Measurements from ENCODE around the gene TBC1D2B. TPM values are rescaled to one million over a fixed set of nuclear protein-coding genes. Genes with fewer than 3 reads are reported as not detected.

TBC1D2B gene
- total RNA-seq: 100 to 1,000 TPM in 1 of 2 donors, 10 to 100 TPM in 1; 86.1 to 109 TPM

DNA sequence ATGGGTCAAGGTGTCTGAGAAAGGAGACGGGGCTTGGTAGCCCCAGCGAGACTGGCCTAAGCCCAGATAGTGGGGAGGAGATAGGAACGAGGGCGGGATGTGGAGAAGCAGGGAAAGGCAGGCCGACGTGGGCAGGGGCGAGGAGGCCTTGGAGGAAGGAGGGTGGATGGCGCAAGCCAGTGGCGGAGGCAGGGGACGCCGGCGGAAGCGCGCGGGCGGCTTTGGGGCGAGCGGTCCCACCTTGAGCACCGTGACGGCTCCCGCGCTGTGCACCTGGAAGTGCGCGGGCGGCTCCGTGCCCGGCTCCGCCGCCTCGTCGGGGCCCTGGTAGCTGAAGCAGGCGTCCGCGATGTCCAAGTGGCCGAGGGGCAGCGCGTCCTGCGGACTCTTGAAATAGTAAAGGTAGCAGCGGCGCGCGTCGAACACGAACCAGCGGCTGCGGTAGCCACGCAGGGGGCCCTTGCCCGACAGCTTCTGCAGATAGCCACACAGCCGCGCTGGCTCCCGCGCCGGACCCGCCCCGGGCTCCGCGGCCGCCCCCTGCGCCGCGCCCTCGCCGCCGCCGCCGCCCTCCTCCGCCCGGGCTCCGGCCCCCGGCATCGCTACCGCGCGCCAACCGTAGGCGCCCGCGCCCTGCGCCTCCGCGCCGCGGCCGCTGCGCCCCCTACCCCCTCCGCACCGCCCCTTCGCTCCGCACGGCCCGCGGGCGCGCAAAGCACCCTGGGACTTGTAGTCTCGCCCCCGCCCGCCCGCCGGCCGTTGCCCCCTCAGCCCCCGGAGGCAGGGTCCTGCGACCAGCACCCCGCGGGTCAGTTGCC is at the start of gene TBC1D2B:
TSS of gene TBC1D2B (minus strand) at position 659 of the 818 bp plus-strand sequence. CDS start at position 600, 59 bp downstream.
- H3K27ac Mint-ChIP-seq: peak within 1 kb of the TSS; percentile 87
- peaks cover 25% of the 10 kb centered on the region for H3K4me1 Mint-ChIP-seq
- peaks cover 18% of the 10 kb centered on the region for H3K36me3 Mint-ChIP-seq (ENCODE audit: low read depth)
- no peaks in the 10 kb centered on the region for H3K27me3 Mint-ChIP-seq
- ATAC-seq (replicated peaks): peak; percentile 75
- H3K4me3 Mint-ChIP-seq: peak within 1 kb of the TSS; percentile 2
- H3K9me3 Mint-ChIP-seq: no peaks in the 10 kb centered on the region

DNA sequence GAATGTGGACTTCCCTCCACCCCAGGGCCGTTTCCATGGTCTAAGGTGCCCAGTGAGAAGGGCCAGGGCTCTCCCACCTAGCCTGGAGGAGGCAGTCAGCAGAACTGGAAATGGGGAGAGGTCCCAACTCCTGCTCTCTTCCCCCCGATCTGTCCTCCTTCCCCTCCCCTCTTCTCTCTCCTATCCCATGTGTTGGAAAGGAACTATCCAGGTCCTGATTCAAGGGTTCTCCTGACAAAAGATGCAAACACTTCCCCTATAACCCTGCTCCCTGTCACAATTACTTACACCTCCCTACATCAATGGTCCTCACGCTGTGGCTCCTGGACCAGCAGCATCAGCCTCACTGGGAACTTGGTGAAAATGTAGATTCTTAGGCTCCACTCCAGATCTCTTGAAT is 47.8 kb upstream of the TBC1D2B start:
- Mint-ChIP-seq H3K27me3 (no peaks in the 10 kb centered on the region), H3K4me1 (no peaks in the 10 kb centered on the region), H3K9me3 (no peaks in the 10 kb centered on the region), H3K36me3 (ENCODE audit: low read depth) (no peaks in the 10 kb centered on the region), H3K4me3 (no peak overlapping the region), H3K27ac (no peak overlapping the region)
- ATAC-seq (replicated peaks): no peak

DNA sequence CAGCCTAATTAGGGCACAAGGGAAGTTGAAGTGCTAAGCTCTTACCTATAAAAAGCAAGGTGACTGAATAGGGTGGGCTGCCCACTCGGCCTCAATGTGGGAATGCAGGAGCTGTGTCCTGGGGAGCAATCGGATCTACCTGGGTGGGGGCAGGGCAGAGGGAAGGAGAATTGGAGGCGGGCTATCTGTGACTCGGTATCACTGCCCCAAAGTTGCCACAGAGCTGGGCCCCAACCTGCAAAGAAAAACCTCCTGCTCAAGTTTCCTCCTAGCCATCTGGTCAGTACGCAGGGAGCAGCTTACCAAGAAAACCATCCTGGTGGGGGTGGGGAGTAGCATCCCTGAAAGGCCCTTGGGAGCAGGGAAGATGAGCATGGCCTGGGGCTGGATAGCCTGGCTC is 43.0 kb upstream of the TBC1D2B start:
- Mint-ChIP-seq H3K4me1 (no peaks in the 10 kb centered on the region), H3K4me3 (no peak overlapping the region), H3K9me3 (no peaks in the 10 kb centered on the region), H3K27ac (no peak overlapping the region), H3K36me3 (ENCODE audit: low read depth) (no peaks in the 10 kb centered on the region), H3K27me3 (no peaks in the 10 kb centered on the region)
- no peak for ATAC-seq (replicated peaks)

DNA sequence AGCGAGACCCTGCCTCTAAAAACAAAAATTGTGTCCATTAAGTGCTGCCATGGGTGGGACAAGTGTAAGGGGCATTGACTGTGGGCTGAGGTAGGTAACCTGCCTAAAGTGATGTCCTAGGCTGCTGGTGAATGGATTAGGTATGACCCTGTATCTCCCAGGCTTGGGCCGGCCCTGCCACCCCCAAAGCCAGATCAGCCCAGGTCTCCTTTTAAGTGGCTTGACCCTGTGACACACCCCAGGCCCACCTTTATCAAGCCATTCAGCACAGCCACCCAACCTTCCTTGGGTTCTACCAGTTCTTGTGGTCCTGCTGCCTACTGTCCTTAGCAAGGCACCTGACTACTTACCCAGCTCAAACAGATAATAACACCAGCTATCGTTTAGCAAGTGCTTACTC is 35.0 kb upstream of the TBC1D2B start:
- H3K4me1 Mint-ChIP-seq: no peaks in the 10 kb centered on the region
- no peaks in the 10 kb centered on the region for H3K9me3 Mint-ChIP-seq
- H3K27ac Mint-ChIP-seq: no peak overlapping the region
- ATAC-seq (replicated peaks): no peak
- H3K4me3 Mint-ChIP-seq: no peak overlapping the region
- no peaks in the 10 kb centered on the region for H3K27me3 Mint-ChIP-seq
- H3K36me3 Mint-ChIP-seq (ENCODE audit: low read depth): no peaks in the 10 kb centered on the region

DNA sequence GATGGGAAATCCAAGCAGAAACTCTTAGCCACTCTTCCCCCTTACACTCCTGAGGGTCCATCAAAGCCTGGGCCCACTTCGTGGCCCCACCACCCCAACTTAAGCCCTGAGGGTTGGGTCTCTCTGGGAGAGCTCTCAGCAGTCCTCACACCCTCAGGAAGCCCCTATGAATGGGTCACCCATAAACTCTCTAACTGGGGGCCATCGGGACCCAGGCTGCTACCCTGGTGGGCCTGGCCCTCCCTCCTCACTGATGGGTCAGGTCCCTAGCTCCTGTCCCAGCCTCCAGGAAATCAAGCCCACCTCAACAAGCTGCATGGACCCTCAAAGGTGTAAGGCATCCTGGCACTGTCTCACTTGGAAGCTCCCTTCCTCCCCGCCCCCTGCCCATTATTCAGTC is 34.3 kb upstream of the TBC1D2B start:
- H3K4me1 Mint-ChIP-seq: no peaks in the 10 kb centered on the region
- H3K9me3 Mint-ChIP-seq: no peaks in the 10 kb centered on the region
- H3K27me3 Mint-ChIP-seq: no peaks in the 10 kb centered on the region
- H3K4me3 Mint-ChIP-seq: no peak overlapping the region
- ATAC-seq (replicated peaks): no peak
- H3K36me3 Mint-ChIP-seq (ENCODE audit: low read depth): no peaks in the 10 kb centered on the region
- no peak overlapping the region for H3K27ac Mint-ChIP-seq

DNA sequence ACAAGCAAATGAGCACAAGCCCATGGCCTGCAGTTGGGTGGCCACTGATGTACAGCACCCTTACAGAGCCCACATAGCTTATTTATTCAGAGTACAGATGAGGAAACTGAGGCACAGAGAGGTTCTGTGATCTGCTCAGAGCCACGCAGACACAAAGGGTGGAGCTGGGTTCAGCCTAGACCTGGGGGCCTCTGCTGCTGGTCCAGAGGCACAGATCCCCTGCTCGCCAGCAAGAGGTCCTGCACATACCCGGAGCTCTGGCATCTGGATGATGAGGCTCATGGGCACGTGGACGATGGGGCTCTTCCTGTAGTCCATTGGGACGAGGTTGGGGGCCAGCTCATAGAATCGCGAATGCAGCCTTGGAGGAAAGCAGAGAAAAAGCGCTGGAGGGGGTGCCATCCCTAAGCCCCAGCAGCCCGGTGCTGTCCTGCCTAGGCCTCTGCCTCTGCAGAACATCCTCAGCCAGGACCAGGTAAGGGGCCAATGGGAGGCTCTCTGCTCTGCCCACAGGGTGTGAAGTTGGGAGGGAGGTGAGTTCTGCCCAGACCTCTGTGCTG is 33.5 kb upstream of the TBC1D2B start:
- H3K27ac Mint-ChIP-seq: no peak overlapping the region

DNA sequence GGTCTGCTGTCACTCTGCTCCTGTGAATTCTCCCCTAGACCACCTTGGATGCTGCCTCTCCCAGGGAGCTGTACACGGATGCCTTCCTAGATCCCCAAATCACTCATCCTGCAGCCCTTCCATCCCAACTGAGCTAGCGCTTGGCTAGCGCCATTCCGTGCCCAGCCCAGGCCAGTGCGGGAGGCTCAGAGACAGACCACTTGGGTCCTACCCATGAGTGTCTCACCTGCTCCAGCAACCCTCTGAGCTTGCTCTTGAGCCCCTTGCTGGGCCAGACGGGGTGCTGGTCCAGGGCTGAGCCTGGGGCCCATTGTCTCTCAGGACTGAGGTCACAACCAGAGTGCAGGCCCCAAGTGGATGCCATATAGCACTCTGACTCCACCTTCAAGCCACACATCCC is 32.6 kb upstream of the TBC1D2B start:
- Mint-ChIP-seq H3K27me3 (no peaks in the 10 kb centered on the region), H3K4me3 (no peak overlapping the region), H3K36me3 (ENCODE audit: low read depth) (no peaks in the 10 kb centered on the region), H3K4me1 (peaks cover 15% of the 10 kb centered on the region), H3K27ac (no peak overlapping the region), H3K9me3 (no peaks in the 10 kb centered on the region)
- no peak for ATAC-seq (replicated peaks)

More for the DNA sequence above, 33.5 kb upstream of the TBC1D2B start:
- Mint-ChIP-seq H3K9me3 (no peaks in the 10 kb centered on the region), H3K4me1 (peaks cover 6% of the 10 kb centered on the region), H3K4me3 (no peak overlapping the region), H3K36me3 (ENCODE audit: low read depth) (no peaks in the 10 kb centered on the region), H3K27me3 (no peaks in the 10 kb centered on the region)
- ATAC-seq (replicated peaks): no peak

DNA sequence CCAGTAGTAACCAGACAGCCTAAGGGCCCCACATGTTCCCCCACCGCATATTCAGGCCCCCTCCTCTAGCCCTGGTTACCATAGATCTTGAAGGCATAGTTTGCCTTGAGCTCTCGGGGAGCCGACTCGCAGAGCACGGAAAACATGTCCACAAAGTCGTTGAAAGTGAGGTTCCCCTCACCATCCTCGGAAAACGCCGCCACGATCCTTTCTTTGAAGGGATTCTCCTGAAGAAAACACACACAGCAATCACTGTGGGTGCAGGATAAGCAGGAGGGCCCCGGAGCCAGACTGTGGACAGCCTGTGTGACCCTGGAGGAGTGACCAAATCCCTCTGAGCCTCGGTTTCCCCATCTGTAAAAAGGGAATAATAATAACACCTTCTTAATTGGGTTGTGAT is 31.6 kb upstream of the TBC1D2B start:
- peaks cover 23% of the 10 kb centered on the region for H3K4me1 Mint-ChIP-seq
- no peak for ATAC-seq (replicated peaks)
- no peak overlapping the region for H3K4me3 Mint-ChIP-seq
- no peaks in the 10 kb centered on the region for H3K9me3 Mint-ChIP-seq
- H3K36me3 Mint-ChIP-seq (ENCODE audit: low read depth): no peaks in the 10 kb centered on the region
- peak overlapping the region; percentile 58 for H3K27ac Mint-ChIP-seq
- no peaks in the 10 kb centered on the region for H3K27me3 Mint-ChIP-seq

DNA sequence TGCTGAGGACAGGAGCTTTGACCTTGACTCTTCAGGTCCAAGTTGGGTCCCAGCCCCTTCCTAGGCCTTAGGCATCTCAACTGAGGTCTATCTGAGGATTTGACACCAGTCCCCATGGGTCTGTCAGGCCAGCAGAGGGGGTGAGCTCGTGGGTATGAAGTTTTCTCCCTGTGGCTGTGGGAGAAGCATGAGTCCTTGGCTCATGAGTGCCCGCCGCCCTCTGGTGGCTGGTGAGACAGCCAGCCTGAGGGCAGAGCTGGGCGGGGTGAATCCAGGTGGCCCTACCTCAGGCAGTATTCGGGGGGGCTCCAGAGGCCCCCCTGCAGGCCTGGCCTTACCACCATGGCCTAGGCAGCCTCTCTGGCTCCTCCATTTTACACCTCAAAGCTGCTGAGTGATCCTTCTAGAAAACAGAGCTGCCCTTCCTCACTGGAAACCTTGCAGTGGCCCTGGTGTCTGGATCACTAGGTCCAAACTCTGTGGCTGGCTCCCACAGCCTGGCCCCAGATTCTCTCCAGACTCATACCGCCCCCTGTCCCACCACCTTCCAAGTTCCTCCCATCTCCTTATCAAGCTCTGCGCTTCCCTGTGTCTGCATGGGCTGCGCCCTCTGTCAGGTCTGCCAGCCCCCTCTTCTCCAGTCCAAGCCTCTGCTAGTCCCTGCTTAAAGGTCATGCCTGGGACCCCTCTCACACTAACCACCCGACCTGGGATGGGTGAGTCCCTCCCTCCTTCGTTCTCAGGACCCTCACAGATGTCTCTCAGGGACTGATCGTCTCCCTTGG is 31.0 kb upstream of the TBC1D2B start:
- Mint-ChIP-seq H3K9me3 (no peaks in the 10 kb centered on the region), H3K27me3 (no peaks in the 10 kb centered on the region)

DNA sequence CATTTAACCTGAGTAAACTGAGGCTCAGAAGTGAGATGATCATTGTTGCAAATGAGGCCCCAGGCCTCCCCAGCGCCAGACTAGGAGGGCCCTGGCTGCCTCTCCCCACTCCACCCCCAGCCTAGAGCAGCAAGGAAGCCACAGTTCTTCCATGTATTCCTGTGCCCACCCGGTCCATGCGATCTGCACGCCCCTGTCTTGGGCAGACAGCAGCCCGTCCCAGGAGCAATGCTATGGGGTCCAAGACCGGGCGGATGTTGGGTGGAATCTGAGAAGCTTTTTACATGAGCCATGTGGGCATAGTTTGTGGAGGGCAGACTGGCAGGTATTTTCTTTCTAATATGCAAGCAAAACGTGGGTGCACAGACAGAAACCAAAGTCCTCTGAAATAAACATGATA is 30.0 kb upstream of the TBC1D2B start:
- no peak for ATAC-seq (replicated peaks)
- peaks cover 31% of the 10 kb centered on the region for H3K4me1 Mint-ChIP-seq
- no peak overlapping the region for H3K4me3 Mint-ChIP-seq
- H3K9me3 Mint-ChIP-seq: no peaks in the 10 kb centered on the region
- H3K27me3 Mint-ChIP-seq: no peaks in the 10 kb centered on the region
- H3K27ac Mint-ChIP-seq: no peak overlapping the region
- no peaks in the 10 kb centered on the region for H3K36me3 Mint-ChIP-seq (ENCODE audit: low read depth)

More for the DNA sequence above, 31.0 kb upstream of the TBC1D2B start:
- H3K4me3 Mint-ChIP-seq: no peak overlapping the region
- H3K4me1 Mint-ChIP-seq: peaks cover 26% of the 10 kb centered on the region
- peak; percentile 71 for ATAC-seq (replicated peaks)
- H3K36me3 Mint-ChIP-seq (ENCODE audit: low read depth): no peaks in the 10 kb centered on the region
- peak overlapping the region; percentile 58 for H3K27ac Mint-ChIP-seq

DNA sequence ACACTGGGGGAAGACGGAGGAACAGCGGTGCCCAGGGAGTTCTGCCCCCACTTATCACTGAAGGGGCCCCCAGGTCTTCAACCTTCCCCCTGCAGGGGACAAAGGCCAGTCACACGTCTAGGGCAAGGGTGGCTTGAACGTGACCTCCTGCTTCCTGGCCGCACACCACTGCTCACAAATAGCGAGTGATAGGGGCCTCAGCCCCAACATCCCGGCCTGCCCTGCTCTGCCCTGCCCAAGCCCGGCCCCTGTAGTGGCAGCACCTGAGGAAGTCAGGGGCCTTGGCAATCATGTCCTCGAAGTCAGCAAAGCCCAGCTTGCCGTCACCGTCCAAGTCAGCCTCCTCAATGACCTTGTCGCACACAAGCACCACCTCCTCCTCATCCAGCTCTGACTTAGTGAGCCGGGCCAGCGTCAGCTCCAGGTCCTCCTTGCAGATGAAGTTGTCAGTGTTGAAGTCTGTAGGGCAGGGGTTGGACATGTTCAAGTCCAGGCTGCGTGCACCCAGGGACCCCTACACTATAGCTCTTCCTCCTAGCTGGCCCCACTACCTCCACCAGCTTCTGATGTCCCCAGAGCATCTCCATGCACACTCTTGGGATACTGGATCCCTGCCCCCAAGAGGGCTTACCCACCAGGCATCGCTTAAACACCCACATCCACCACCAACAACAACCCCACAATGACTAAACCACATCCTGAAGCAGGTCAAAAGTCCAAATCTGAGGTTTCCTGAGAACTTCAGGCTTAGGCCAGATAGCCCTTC is 28.1 kb upstream of the TBC1D2B start:
- Mint-ChIP-seq H3K27ac (peak overlapping the region; percentile 74), H3K27me3 (no peaks in the 10 kb centered on the region), H3K36me3 (ENCODE audit: low read depth) (no peaks in the 10 kb centered on the region), H3K4me1 (peaks cover 31% of the 10 kb centered on the region), H3K9me3 (no peaks in the 10 kb centered on the region), H3K4me3 (peak overlapping the region; percentile 71)
- no peak for ATAC-seq (replicated peaks)

DNA sequence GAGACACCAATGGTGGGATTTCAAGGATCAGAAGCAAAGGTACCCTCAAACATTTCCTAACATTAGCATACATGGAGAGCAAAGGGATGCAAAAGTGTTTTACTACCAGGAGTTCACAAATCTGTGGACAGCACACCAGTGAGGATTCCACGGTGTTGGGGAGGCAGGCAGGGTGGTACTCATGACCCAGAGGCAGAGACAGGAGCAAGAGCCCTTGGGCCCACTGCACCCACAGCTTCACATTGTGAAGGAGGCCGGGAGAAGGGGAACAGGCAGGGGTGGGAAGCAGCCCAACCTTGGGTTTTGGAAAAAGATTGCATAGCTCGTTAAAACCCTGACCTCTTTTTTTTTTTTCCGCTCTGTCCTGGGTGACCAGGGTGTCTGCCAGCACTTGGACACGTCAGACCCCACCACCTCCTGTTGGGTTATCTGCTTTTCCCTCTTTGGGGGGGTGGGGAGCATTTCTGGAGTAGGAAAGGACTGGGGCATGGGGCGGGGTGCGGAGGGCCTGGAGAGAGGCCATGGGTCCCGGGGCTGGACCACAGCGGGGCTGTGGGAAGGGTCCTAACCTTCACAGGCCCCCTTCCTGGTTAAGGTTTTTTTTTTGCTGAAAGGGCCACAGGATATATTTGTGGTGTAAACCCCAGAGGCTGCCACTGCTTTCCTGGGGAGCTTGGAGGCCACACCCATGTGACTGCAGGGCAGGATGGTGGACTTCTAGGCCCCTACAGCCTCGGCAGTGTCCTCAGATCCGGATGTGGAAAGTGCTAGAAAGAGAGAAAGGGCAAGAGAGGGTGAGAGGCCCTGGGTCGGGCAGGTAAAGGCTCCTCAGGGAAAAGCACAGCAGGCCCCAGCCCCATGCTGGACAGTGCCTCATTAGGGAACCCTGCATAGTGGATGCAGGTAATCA is 27.3 kb upstream of the TBC1D2B start:
- no peak for ATAC-seq (replicated peaks)
- Mint-ChIP-seq H3K4me1 (peaks cover 34% of the 10 kb centered on the region), H3K9me3 (no peaks in the 10 kb centered on the region), H3K27me3 (no peaks in the 10 kb centered on the region), H3K4me3 (peak overlapping the region; percentile 71), H3K27ac (peak overlapping the region; percentile 92), H3K36me3 (ENCODE audit: low read depth) (no peaks in the 10 kb centered on the region)

DNA sequence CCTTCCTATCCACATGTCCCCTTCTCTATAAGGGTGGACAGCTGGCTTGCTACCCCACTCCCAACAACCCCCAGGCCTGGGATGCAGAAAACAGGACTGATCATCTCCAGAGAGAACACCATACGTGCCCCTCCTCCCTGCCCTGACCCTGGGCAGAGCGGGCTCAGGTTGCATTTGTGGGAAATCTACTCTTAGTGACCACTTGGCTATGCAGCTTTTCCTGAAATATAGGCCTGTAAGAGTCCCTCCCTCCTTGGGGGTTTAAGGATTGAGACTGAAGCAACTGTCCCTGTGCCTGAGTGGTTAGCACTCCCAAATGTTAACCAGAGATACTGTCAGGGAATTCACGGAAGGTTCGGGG is 26.6 kb upstream of the TBC1D2B start:
- peak overlapping the region; percentile 92 for H3K27ac Mint-ChIP-seq
- no peaks in the 10 kb centered on the region for H3K36me3 Mint-ChIP-seq (ENCODE audit: low read depth)
- peak; percentile 30 for ATAC-seq (replicated peaks)
- no peaks in the 10 kb centered on the region for H3K9me3 Mint-ChIP-seq
- peaks cover 36% of the 10 kb centered on the region for H3K4me1 Mint-ChIP-seq
- no peaks in the 10 kb centered on the region for H3K27me3 Mint-ChIP-seq
- H3K4me3 Mint-ChIP-seq: peak overlapping the region; percentile 71
